Measurements from ENCODE around the gene CKS1B.

CKS1B gene

GRCh38 chr1:155012026-155012546 lies 37.6 kb downstream of the CKS1B start:
- no peak overlapping the region for H3K4me3 ChIP-seq (ENCODE audit: low read depth, low read length)

- no peak overlapping the region for H3K4me3 ChIP-seq (ENCODE audit: low read depth, low read length)
Measured at GRCh38 chr1:155012776-155013602, 38.5 kb downstream of the CKS1B start.

GRCh38 chr1:155013632-155014031 lies 39.2 kb downstream of the CKS1B start:
- no peak overlapping the region for H3K4me3 ChIP-seq (ENCODE audit: low read depth, low read length)

GRCh38 chr1:155014709-155015508 lies 40.4 kb downstream of the CKS1B start:
- no peak overlapping the region for H3K4me3 ChIP-seq (ENCODE audit: low read depth, low read length)

- no peak overlapping the region for H3K4me3 ChIP-seq (ENCODE audit: low read depth, low read length)
Measured at GRCh38 chr1:155015527-155016230, 41.2 kb downstream of the CKS1B start.

GRCh38 chr1:155016231-155016831 lies 41.9 kb downstream of the CKS1B start:
- H3K4me3 ChIP-seq (ENCODE audit: low read depth, low read length) = no peak overlapping the region

- H3K4me3 ChIP-seq (ENCODE audit: low read depth, low read length) = peak overlapping the region; percentile 28
Measured at GRCh38 chr1:155017041-155017945, 42.8 kb downstream of the CKS1B start.

GRCh38 chr1:155017946-155018316 lies 43.5 kb downstream of the CKS1B start:
- no peak overlapping the region for H3K4me3 ChIP-seq (ENCODE audit: low read depth, low read length)

GRCh38 chr1:155018617-155019348 lies 44.3 kb downstream of the CKS1B start:
- no peak overlapping the region for H3K4me3 ChIP-seq (ENCODE audit: low read depth, low read length)

GRCh38 chr1:155019377-155020245 lies 45.1 kb downstream of the CKS1B start:
- no peak overlapping the region for H3K4me3 ChIP-seq (ENCODE audit: low read depth, low read length)

- no peak overlapping the region for H3K4me3 ChIP-seq (ENCODE audit: low read depth, low read length)
Measured at GRCh38 chr1:155022136-155022926, 47.9 kb downstream of the CKS1B start.

GRCh38 chr1:155022927-155023236 lies 48.4 kb downstream of the CKS1B start:
- H3K4me3 ChIP-seq (ENCODE audit: low read depth, low read length) = no peak overlapping the region

GRCh38 chr1:155023627-155024026 lies 49.1 kb downstream of the CKS1B start:
- no peak overlapping the region for H3K4me3 ChIP-seq (ENCODE audit: low read depth, low read length)

GRCh38 chr1:155024315-155024714 lies 49.8 kb downstream of the CKS1B start:
- H3K4me3 ChIP-seq (ENCODE audit: low read depth, low read length) = no peak overlapping the region

- no peak overlapping the region for H3K4me3 ChIP-seq (ENCODE audit: low read depth, low read length)
Measured at GRCh38 chr1:155026154-155026553, 51.7 kb downstream of the CKS1B start.

- H3K4me3 ChIP-seq (ENCODE audit: low read depth, low read length) = no peak overlapping the region
Measured at GRCh38 chr1:155026588-155026987, 52.1 kb downstream of the CKS1B start.
